GM12873 (cell line): ENCODE results near the gene COBLL1.

Experiments
- TF ChIP-seq, protein P1 (sequence below): IDR thresholded peaks from 2 replicates; pipeline ENCODE4 v1.5.1; 2012; ENCODE audit warnings: low read depth, mild to moderate bottlenecking, moderate library complexity, low read length, control low read depth; ENCODE audit not compliant: insufficient read depth; ENCODE audit errors: missing control alignments

COBLL1 gene

DNA sequence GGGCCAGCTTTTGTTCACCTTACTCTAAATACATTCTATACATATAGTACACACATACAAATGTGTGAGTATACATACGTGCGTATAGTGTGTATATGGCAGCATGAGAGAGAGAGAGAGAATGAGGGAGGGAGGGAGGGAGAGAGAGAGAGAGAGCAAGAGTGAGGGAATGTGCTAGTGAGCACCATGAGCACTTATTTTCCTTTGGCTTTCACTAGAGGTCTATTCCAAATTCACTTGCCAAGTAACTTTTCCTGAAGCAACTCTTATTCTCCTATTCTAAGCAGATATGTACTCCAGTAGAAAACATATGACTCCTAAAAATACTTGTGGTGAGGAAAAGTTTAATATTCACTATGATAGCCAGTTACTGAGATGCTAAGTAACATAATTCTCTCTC lies 85.7 kb downstream of the COBLL1 start:
- TF ChIP-seq, protein P1, sequence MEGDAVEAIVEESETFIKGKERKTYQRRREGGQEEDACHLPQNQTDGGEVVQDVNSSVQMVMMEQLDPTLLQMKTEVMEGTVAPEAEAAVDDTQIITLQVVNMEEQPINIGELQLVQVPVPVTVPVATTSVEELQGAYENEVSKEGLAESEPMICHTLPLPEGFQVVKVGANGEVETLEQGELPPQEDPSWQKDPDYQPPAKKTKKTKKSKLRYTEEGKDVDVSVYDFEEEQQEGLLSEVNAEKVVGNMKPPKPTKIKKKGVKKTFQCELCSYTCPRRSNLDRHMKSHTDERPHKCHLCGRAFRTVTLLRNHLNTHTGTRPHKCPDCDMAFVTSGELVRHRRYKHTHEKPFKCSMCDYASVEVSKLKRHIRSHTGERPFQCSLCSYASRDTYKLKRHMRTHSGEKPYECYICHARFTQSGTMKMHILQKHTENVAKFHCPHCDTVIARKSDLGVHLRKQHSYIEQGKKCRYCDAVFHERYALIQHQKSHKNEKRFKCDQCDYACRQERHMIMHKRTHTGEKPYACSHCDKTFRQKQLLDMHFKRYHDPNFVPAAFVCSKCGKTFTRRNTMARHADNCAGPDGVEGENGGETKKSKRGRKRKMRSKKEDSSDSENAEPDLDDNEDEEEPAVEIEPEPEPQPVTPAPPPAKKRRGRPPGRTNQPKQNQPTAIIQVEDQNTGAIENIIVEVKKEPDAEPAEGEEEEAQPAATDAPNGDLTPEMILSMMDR: no peak

DNA sequence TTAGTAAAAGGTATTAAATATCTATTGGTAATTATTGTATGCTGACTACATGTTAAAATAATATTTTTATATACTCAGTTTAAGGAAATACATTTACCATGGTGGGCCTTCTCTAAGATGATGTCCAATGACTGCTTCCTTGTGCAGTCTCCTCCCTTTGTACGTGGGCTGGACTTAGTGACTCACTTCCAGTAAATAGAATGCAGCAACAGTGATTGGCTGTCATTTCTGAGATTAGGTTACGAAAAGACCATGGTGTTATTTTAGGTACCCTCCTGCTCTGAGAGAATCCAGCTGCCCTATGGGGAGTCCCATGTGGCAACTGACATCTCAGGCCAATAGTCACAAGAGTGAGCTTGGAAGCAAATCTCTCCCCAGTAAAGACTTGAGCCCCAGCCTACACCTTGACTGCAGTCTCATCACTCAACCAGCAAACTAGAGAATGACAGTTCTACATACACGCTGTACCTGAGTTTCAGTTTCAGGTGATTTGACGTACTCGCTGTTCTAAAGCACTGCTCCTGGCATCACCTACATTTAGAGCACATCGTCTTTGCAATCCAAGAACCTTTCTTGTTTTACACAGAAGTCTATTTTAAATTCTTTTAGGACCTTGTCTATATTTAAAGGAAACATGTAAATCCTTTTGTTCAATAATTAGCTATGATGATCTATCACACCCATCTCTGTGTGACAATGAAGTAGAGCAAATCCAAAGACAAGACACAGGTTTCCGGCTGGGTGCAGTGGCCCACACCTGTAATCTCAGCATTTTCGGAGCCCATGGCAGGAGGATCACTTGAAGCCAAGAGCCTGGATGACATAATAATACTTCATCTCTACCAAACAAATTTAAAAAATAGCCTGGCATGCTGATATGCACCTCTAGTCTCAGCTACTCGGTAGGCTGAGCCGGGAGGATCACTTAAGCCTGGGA lies 87.2 kb downstream of the COBLL1 start:
- TF ChIP-seq, protein P1: no peak

DNA sequence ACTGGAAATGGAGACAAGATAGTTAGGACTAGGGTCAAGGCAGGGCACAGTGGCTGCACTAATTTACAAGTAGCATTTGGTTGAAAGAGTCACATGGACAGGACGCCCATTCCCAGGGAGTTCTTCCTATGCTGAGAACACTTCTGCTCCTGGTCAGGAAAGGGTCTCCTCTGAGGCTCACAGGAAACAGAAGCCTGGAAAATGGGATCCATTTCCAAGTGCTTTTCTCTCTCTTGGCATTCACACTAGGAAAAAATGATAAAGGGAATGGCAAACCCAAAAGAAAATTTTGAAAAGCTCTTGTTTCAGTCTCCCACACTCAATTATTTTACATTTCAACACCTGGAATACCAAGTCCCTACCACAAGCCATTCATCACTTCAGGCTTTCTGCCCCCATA lies 88.7 kb downstream of the COBLL1 start:
- TF ChIP-seq, protein P1: no peak

DNA sequence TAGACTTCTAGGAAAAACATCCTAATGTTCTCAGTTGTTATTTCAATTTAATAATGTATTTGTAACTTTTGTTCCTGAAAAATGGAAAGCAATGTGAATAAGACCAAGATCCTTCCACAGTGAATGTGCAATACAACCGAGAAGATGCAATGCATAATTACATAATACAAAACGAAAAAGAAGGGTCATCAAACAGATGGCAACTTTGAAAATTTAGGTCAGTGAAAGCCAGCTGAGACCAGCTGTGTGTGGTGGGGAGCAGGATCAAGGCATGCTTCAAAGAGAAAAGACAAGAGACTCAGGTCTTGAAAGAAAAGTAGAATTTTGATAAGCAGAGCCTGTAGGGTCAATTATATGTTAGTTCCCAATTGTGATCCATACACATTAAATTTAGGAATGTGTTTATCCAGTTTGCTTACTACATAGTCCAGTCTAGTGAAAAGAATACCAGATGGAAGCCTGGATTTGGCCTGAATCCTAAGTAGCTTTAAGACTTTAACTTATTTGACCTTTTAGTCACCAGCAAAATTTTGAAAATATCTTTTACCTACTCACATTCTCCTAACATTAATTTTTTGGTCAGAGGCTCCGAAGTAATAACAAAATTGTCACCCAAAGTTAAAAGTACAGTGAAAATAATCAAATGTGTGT lies 93.7 kb downstream of the COBLL1 start:
- TF ChIP-seq, protein P1: no peak

DNA sequence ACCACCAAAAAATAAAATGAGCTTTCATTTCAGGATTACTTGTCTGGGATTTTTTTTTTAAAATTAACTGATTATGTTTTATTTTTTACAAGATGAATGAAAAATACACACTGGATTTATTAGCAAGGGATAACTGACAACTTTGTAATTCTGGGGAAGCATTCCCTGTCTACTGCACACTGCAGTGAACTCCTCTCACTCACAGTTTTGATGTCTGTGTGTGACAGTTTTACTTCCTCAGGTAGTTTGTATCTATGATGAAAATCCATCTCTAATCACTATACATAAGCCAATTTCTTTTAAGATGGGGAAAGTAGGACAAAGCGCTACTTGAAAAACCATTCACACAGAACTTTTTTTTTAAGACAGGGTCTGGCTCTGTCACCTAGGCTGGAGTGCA lies 94.5 kb downstream of the COBLL1 start:
- TF ChIP-seq, protein P1: no peak

DNA sequence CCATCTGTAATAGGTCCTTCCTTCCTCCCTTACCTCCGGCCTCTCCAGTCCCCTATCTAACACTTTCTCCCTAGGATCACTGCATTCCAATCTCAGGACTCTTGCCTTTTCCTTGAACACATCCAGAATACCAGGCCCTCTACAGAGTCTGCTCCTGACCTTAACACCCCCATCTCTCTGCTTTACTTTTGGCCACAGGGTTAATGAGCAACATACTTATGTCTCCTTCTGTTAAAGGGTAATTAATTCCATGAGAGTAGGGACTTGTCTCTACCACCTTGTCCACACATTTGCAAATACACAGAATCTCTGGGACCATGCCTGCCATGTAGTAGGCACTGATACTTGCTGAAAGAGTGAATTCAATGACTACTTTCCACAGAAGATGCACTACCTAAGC lies 94.9 kb downstream of the COBLL1 start:
- TF ChIP-seq, protein P1: no peak

DNA sequence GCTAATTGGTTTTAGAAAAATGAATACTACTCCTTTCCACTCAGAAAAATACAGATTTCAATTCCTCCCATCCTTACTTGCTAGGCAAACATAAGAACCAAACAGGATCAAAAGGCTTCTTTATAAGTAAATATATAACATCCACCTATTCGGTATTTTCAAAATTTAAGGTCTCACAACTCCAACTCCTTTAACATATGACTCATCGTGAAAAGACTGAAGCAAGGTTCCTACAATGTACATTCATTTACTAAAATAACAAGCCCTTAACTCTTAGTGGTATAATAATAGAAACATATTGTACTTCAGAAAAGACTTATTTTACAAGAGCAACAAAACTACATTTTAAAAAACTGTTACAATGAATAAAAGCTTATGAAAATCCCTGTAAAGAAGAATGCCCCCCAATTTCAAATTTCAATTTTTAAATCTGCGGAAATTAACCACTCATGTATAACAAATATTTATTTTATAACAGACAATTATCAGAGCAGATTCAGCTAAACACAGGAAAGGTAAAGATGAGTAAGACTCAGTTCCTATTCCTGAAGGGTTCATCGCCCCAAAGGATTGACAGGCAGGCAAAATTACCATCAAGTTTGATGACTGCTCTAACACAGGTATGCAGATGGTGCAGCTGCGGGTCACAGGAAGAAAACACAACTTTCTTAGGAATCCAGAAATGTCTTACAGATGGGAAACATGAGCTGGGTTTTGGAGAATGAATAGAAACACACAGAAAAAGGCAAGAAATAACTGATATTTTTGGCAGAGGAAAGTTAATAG lies 96.4 kb downstream of the COBLL1 start:
- TF ChIP-seq, protein P1: no peak
